Measurements from ENCODE around the gene CAMK2N1. TPM values are rescaled to one million over a fixed set of nuclear protein-coding genes. Genes with fewer than 3 reads are reported as not detected.

CAMK2N1 gene
- total RNA-seq, 1 experiment from 2014 or later: 10.1 TPM

DNA sequence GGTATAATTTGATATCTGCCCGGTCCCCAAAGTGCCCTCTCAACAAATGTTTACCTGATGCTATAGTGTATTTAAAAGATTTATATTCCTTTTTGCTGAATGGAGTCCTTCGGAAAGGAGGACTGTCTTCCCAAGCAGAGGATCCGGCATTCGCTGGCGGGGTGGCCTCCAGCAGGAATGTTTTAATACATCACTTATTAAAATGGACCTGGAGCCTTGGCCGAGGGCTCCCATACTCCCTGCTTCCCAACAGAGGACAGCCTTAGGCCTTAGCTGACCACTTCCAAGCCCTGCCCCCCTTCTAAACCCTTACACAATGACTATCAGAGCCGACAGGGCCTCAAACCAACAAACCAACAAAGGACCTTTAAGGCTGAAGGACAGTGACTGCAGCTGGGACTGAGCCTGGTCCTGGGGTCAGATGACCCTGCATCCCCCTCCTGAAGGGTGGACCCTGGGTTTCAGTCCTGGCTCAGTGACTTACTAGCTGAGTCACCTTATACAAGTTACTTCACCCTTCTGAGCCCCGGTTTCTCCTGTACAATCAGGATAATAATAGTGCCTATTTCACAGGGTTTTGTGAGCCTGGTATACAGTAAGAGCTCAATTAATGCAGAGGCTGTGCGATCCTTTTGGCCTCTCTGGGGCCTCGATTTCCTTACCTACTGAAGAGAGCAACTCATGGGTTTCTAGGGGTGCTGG, 5.6 kb downstream of the CAMK2N1 start:
- Mint-ChIP-seq H3K4me3 (no peak overlapping the region), H3K9me3 (no peaks in the 10 kb centered on the region), H3K27ac (no peak overlapping the region), H3K4me1 (peaks cover 49% of the 10 kb centered on the region), H3K36me3 (peaks cover 2% of the 10 kb centered on the region; the same call in 1 of the 2 replicates), H3K27me3 (ENCODE audit: low read depth) (peaks cover 53% of the 10 kb centered on the region)
- ChIA-PET POLR2A (no interaction called here), CTCF (interaction anchor here (7.2 kb wide), 1 partner anchor 49 kb away, joined by 55 read pairs; no protein-coding TSS in a partner anchor)
- no peak for TF ChIP-seq ZNF219 (CRISPR knock-in tag; IDR thresholded peaks at IDR 0.05; ENCODE audit: borderline replicate concordance)
- TF ChIP-seq, protein P1, sequence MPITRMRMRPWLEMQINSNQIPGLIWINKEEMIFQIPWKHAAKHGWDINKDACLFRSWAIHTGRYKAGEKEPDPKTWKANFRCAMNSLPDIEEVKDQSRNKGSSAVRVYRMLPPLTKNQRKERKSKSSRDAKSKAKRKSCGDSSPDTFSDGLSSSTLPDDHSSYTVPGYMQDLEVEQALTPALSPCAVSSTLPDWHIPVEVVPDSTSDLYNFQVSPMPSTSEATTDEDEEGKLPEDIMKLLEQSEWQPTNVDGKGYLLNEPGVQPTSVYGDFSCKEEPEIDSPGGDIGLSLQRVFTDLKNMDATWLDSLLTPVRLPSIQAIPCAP (CRISPR knock-in tag; IDR thresholded peaks at IDR 0.05): no peak
- TF ChIP-seq GABPB1 (CRISPR knock-in tag; IDR thresholded peaks at IDR 0.05): peak; percentile 50; the same call in 1 of the 2 replicates
- ATAC-seq: no peak
- DNase-seq (ENCODE audit: low spot score): no peak

DNA sequence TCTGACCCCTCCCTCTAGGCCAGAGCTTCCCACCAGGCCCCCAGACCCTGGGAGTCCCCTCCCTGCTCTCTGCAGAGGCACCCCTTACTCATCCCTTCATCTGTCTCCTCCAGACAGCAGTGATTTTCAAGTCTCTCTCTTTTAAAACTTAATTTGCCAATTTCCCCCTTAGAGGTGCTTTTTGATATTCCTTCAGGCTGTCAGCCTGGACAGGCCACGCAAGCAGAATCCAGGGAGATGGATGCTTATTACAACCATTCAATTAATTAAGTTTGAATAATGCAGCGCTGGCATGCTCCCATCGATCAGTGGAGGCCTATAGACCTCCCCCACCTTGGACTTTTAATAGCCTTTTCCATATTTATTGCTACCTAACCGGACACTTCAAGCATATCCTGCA, 6.2 kb downstream of the CAMK2N1 start:
- peaks cover 50% of the 10 kb centered on the region for H3K27me3 Mint-ChIP-seq (ENCODE audit: low read depth)
- H3K4me3 Mint-ChIP-seq: no peak overlapping the region
- DNase-seq (ENCODE audit: low spot score): no peak
- POLR2A ChIA-PET: no interaction called here
- no peak for ATAC-seq
- H3K36me3 Mint-ChIP-seq: peaks cover 2% of the 10 kb centered on the region; the same call in 1 of the 2 replicates
- no peaks in the 10 kb centered on the region for H3K9me3 Mint-ChIP-seq
- CTCF ChIA-PET: no interaction called here
- no peak overlapping the region for H3K27ac Mint-ChIP-seq
- TF ChIP-seq, protein P2, sequence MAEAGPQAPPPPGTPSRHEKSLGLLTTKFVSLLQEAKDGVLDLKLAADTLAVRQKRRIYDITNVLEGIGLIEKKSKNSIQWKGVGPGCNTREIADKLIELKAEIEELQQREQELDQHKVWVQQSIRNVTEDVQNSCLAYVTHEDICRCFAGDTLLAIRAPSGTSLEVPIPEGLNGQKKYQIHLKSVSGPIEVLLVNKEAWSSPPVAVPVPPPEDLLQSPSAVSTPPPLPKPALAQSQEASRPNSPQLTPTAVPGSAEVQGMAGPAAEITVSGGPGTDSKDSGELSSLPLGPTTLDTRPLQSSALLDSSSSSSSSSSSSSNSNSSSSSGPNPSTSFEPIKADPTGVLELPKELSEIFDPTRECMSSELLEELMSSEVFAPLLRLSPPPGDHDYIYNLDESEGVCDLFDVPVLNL (CRISPR knock-in tag; IDR thresholded peaks at IDR 0.05; ENCODE audit: borderline replicate concordance, low read depth): no peak
- TF ChIP-seq, protein P3, sequence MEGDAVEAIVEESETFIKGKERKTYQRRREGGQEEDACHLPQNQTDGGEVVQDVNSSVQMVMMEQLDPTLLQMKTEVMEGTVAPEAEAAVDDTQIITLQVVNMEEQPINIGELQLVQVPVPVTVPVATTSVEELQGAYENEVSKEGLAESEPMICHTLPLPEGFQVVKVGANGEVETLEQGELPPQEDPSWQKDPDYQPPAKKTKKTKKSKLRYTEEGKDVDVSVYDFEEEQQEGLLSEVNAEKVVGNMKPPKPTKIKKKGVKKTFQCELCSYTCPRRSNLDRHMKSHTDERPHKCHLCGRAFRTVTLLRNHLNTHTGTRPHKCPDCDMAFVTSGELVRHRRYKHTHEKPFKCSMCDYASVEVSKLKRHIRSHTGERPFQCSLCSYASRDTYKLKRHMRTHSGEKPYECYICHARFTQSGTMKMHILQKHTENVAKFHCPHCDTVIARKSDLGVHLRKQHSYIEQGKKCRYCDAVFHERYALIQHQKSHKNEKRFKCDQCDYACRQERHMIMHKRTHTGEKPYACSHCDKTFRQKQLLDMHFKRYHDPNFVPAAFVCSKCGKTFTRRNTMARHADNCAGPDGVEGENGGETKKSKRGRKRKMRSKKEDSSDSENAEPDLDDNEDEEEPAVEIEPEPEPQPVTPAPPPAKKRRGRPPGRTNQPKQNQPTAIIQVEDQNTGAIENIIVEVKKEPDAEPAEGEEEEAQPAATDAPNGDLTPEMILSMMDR (IDR thresholded peaks at IDR 0.05): no peak
- TF ChIP-seq NR2C2 (CRISPR knock-in tag; IDR thresholded peaks at IDR 0.05): no peak
- no peak for TF ChIP-seq MXD4 (CRISPR knock-in tag; IDR thresholded peaks at IDR 0.05; ENCODE audit: borderline replicate concordance)
- TF ChIP-seq, protein P4, sequence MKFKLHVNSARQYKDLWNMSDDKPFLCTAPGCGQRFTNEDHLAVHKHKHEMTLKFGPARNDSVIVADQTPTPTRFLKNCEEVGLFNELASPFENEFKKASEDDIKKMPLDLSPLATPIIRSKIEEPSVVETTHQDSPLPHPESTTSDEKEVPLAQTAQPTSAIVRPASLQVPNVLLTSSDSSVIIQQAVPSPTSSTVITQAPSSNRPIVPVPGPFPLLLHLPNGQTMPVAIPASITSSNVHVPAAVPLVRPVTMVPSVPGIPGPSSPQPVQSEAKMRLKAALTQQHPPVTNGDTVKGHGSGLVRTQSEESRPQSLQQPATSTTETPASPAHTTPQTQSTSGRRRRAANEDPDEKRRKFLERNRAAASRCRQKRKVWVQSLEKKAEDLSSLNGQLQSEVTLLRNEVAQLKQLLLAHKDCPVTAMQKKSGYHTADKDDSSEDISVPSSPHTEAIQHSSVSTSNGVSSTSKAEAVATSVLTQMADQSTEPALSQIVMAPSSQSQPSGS (CRISPR knock-in tag; IDR thresholded peaks at IDR 0.05; ENCODE audit: borderline replicate concordance, low read depth): no peak
- TF ChIP-seq, protein P5, sequence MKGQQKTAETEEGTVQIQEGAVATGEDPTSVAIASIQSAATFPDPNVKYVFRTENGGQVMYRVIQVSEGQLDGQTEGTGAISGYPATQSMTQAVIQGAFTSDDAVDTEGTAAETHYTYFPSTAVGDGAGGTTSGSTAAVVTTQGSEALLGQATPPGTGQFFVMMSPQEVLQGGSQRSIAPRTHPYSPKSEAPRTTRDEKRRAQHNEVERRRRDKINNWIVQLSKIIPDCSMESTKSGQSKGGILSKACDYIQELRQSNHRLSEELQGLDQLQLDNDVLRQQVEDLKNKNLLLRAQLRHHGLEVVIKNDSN (CRISPR knock-in tag; IDR thresholded peaks at IDR 0.05): no peak
- H3K4me1 Mint-ChIP-seq: peaks cover 54% of the 10 kb centered on the region

DNA sequence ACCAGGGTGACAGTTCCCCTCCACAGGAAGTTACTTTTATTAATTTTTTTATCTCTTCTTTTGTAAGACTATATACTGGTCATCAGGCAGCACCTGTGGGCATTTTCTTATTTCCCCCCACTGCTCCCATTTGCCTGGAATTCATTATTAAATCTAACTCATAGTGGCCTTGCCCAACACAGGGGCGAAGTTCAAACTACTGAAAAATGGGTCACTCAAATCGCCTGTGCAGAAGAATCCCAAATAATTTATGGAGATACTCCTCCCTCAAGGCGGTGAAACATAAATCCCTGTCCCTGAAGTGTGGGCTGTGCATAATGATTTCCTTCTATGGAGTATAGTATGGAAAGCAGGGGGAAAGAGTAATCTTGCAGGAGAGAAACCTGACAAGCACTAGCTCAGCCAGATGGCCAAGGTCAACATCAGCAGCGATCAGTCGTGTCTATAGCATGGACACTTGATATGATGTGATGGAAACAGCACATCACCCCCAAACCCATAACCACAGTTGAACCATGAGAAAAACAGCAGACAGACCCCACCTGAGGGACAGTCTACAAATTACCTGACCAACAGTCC, 7.9 kb downstream of the CAMK2N1 start:
- no peak overlapping the region for H3K27ac Mint-ChIP-seq
- no peak for ATAC-seq
- H3K36me3 Mint-ChIP-seq: no peaks in the 10 kb centered on the region
- CTCF ChIA-PET: no interaction called here
- POLR2A ChIA-PET: no interaction called here
- TF ChIP-seq, protein P6, sequence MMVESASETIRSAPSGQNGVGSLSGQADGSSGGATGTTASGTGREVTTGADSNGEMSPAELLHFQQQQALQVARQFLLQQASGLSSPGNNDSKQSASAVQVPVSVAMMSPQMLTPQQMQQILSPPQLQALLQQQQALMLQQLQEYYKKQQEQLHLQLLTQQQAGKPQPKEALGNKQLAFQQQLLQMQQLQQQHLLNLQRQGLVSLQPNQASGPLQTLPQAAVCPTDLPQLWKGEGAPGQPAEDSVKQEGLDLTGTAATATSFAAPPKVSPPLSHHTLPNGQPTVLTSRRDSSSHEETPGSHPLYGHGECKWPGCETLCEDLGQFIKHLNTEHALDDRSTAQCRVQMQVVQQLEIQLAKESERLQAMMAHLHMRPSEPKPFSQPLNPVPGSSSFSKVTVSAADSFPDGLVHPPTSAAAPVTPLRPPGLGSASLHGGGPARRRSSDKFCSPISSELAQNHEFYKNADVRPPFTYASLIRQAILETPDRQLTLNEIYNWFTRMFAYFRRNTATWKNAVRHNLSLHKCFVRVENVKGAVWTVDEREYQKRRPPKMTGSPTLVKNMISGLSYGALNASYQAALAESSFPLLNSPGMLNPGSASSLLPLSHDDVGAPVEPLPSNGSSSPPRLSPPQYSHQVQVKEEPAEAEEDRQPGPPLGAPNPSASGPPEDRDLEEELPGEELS (CRISPR knock-in tag; IDR thresholded peaks at IDR 0.05): no peak
- H3K4me1 Mint-ChIP-seq: peaks cover 61% of the 10 kb centered on the region
- H3K9me3 Mint-ChIP-seq: no peaks in the 10 kb centered on the region
- H3K27me3 Mint-ChIP-seq (ENCODE audit: low read depth): peaks cover 33% of the 10 kb centered on the region
- no peak overlapping the region for H3K4me3 Mint-ChIP-seq
- no peak for DNase-seq (ENCODE audit: low spot score)

Measured in WTC11 (cell line).